ENCODE results near the gene KCNJ12.

The KCNJ12 gene

GRCh38 chr17:21392266-21392665 lies 16.1 kb downstream of the KCNJ12 start:
- Histone ChIP-seq H3K4me1 (ENCODE audit: control insufficient read depth, insufficient read depth, low read length) (no peaks in the 10 kb centered on the region), H3K27ac (ENCODE audit: extremely low read depth, low read depth, low read length) (no peak overlapping the region), H3K36me3 (ENCODE audit: control insufficient read depth in 2 of 2, insufficient read depth in 1 of 2, low read length in 2 of 2) (no peaks in the 10 kb centered on the region), H3K4me3 (ENCODE audit: low read depth, low read length) (no peak overlapping the region), H3K9me3 (ENCODE audit: control insufficient read depth, insufficient read depth, low read depth, low read length) (no peaks in the 10 kb centered on the region)
- no peak for TF ChIP-seq KLF1 (tag by site-specific recombination; IDR thresholded peaks at IDR 0.05)
- peak; percentile 97 for TF ChIP-seq ZIC2 (tag by site-specific recombination; IDR thresholded peaks at IDR 0.05)
- TF ChIP-seq KLF9 (tag by site-specific recombination; IDR thresholded peaks at IDR 0.05; ENCODE audit: low read depth): peak; percentile 30; the same call in 1 of the 2 replicates
- no peak for TF ChIP-seq ZNF391 (tag by site-specific recombination; IDR thresholded peaks at IDR 0.05; ENCODE audit: borderline replicate concordance, low read depth)
- TF ChIP-seq GLIS1 (tag by site-specific recombination; IDR thresholded peaks at IDR 0.05): peak; percentile 18; the same call in 1 of the 2 replicates
- no peak for TF ChIP-seq KLF7 (tag by site-specific recombination; IDR thresholded peaks at IDR 0.05; ENCODE audit: borderline replicate concordance)
- POLR2A ChIA-PET: no interaction called here
- CTCF ChIA-PET: no interaction called here

DNA sequence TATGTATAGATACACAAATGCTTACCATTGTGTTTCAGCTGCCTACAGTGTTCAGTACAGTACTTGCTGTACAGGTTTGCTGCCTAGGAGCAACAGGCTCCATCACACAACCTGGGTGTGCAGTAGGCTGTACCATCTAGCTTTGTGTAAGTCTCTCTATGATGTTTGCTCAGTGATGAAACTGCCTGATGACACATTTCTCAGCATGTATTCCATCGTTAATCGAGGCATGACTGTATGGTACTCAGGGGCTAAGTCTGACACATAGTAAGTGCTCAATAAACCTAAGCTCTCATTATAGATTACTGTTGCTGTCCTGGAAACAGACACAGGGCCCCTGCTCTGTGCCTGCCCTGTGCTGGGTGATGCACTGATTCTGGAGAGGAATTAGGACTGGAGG lies 18.1 kb downstream of the KCNJ12 start:
- CTCF ChIA-PET: interaction anchor here (1.1 kb wide), 1 partner anchor 113 kb away, joined by 3 read pairs; no protein-coding TSS in a partner anchor
- POLR2A ChIA-PET: no interaction called here
- Histone ChIP-seq H3K4me1 (ENCODE audit: control insufficient read depth, insufficient read depth, low read length) (no peaks in the 10 kb centered on the region), H3K27ac (ENCODE audit: extremely low read depth, low read depth, low read length) (no peak overlapping the region), H3K4me3 (ENCODE audit: low read depth, low read length) (no peak overlapping the region), H3K36me3 (ENCODE audit: control insufficient read depth in 2 of 2, insufficient read depth in 1 of 2, low read length in 2 of 2) (no peaks in the 10 kb centered on the region), H3K9me3 (ENCODE audit: control insufficient read depth, insufficient read depth, low read depth, low read length) (no peaks in the 10 kb centered on the region)
- TF ChIP-seq SCRT2 (tag by site-specific recombination; IDR thresholded peaks at IDR 0.05) (peak; percentile 94), ZNF600 (tag by site-specific recombination; IDR thresholded peaks at IDR 0.05) (peak; percentile 62; the same call in 1 of the 2 replicates), MYNN (tag by site-specific recombination; IDR thresholded peaks at IDR 0.05; ENCODE audit: borderline replicate concordance) (no peak), PRDM10 (tag by site-specific recombination; IDR thresholded peaks at IDR 0.05) (peak; percentile 66), PRDM1 (tag by site-specific recombination; IDR thresholded peaks at IDR 0.05) (no peak), ZNF266 (tag by site-specific recombination; IDR thresholded peaks at IDR 0.05; ENCODE audit: low read depth) (no peak), ZNF274 (IDR thresholded peaks at IDR 0.05; ENCODE audit: low read length) (no peak), ZNF274 (tag by site-specific recombination; IDR thresholded peaks at IDR 0.05; ENCODE audit: borderline replicate concordance) (no peak), ZXDB (tag by site-specific recombination; IDR thresholded peaks at IDR 0.05) (no peak), ZNF664 (tag by site-specific recombination; IDR thresholded peaks at IDR 0.05) (peak; percentile 99), MZF1 (tag by site-specific recombination; IDR thresholded peaks at IDR 0.05; ENCODE audit: borderline replicate concordance) (no peak), ZNF785 (tag by site-specific recombination; IDR thresholded peaks at IDR 0.05) (no peak), ZNF529 (tag by site-specific recombination; IDR thresholded peaks at IDR 0.05; ENCODE audit: insufficient replicate concordance) (no peak), ZNF350 (tag by site-specific recombination; IDR thresholded peaks at IDR 0.05) (no peak), ZNF549 (tag by site-specific recombination; IDR thresholded peaks at IDR 0.05) (no peak), ZBTB49 (tag by site-specific recombination; IDR thresholded peaks at IDR 0.05; ENCODE audit: low read depth) (no peak)
- TF ChIP-seq, protein P1, sequence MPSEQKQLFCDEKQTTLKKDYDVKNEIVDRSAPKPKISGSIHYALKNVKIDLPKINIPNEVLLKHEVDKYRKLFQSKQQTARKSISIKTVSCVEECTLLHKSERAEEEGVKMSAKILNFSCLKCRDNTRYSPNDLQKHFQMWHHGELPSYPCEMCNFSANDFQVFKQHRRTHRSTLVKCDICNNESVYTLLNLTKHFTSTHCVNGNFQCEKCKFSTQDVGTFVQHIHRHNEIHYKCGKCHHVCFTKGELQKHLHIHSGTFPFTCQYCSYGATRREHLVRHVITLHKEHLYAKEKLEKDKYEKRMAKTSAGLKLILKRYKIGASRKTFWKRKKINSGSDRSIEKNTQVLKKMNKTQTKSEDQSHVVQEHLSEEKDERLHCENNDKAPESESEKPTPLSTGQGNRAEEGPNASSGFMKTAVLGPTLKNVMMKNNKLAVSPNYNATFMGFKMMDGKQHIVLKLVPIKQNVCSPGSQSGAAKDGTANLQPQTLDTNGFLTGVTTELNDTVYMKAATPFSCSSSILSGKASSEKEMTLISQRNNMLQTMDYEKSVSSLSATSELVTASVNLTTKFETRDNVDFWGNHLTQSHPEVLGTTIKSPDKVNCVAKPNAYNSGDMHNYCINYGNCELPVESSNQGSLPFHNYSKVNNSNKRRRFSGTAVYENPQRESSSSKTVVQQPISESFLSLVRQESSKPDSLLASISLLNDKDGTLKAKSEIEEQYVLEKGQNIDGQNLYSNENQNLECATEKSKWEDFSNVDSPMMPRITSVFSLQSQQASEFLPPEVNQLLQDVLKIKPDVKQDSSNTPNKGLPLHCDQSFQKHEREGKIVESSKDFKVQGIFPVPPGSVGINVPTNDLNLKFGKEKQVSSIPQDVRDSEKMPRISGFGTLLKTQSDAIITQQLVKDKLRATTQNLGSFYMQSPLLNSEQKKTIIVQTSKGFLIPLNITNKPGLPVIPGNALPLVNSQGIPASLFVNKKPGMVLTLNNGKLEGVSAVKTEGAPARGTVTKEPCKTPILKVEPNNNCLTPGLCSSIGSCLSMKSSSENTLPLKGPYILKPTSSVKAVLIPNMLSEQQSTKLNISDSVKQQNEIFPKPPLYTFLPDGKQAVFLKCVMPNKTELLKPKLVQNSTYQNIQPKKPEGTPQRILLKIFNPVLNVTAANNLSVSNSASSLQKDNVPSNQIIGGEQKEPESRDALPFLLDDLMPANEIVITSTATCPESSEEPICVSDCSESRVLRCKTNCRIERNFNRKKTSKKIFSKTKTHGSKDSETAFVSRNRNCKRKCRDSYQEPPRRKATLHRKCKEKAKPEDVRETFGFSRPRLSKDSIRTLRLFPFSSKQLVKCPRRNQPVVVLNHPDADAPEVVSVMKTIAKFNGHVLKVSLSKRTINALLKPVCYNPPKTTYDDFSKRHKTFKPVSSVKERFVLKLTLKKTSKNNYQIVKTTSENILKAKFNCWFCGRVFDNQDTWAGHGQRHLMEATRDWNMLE (tag by site-specific recombination; conservative IDR thresholded peaks at IDR 0.05; ENCODE audit: low read depth): no peak
- TF ChIP-seq, protein P2, sequence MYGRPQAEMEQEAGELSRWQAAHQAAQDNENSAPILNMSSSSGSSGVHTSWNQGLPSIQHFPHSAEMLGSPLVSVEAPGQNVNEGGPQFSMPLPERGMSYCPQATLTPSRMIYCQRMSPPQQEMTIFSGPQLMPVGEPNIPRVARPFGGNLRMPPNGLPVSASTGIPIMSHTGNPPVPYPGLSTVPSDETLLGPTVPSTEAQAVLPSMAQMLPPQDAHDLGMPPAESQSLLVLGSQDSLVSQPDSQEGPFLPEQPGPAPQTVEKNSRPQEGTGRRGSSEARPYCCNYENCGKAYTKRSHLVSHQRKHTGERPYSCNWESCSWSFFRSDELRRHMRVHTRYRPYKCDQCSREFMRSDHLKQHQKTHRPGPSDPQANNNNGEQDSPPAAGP (tag by site-specific recombination; IDR thresholded peaks at IDR 0.05): 0 out of 2 replicates have a peak, but pooled peaks have one; percentile 18
